Measurements from ENCODE around the gene LAT.

- TF ChIP-seq, protein P1, sequence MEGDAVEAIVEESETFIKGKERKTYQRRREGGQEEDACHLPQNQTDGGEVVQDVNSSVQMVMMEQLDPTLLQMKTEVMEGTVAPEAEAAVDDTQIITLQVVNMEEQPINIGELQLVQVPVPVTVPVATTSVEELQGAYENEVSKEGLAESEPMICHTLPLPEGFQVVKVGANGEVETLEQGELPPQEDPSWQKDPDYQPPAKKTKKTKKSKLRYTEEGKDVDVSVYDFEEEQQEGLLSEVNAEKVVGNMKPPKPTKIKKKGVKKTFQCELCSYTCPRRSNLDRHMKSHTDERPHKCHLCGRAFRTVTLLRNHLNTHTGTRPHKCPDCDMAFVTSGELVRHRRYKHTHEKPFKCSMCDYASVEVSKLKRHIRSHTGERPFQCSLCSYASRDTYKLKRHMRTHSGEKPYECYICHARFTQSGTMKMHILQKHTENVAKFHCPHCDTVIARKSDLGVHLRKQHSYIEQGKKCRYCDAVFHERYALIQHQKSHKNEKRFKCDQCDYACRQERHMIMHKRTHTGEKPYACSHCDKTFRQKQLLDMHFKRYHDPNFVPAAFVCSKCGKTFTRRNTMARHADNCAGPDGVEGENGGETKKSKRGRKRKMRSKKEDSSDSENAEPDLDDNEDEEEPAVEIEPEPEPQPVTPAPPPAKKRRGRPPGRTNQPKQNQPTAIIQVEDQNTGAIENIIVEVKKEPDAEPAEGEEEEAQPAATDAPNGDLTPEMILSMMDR (IDR thresholded peaks at IDR 0.05), result no peak
- TF ChIP-seq POLR2A (IDR thresholded peaks at IDR 0.05) (no peak), EP300 (IDR thresholded peaks at IDR 0.05) (no peak)
These were observed 15.2 kb downstream of the LAT start for GRCh38 chr16:29000019-29000418.
